Peyer's patch (tissue), 4 donors: ENCODE measurements around the gene EIF2S3B.
"Not testable (repeated sequence)": the region's sequence is repeated elsewhere in the genome, so short reads cannot be mapped to it uniquely, and the experiment has no call there.

Experiments used
- CTCF ChIP-seq, 6 experiments: fragments of 450-650 bp in 4 of 6; fragments of 200-600 bp in 2 of 6; sonication (generic) in 1 of 6; IDR thresholded peaks; one replicate each; pipeline ENCODE4 v1.5.1; 2017 to 2019; ENCODE audit warnings: antibody characterized with exemption in 6 of 6, mild to moderate bottlenecking in 3 of 6, moderate library complexity in 1 of 6
- POLR2A ChIP-seq, 2 donors: fragments of 450-650 bp; IDR thresholded peaks; one replicate each; pipeline ENCODE4 v1.5.1; 2017; ENCODE audit warnings: antibody characterized with exemption in 2 of 2, mild to moderate bottlenecking in 2 of 2, moderate library complexity in 2 of 2

- TF ChIP-seq CTCF, POLR2A (IDR thresholded peaks at IDR 0.05): not testable (repeated sequence)
These were observed 32.9 kb upstream of the EIF2S3B start for GRCh38 chr12:10472808-10473207.
